T-helper 2 cell treated with Interferon-gamma antibody and Interleukin-4, amounts not matched to agents 5 μg/mL and 100 μg/mL, for 36 hours (primary cell): ENCODE measurements around the gene PCDHGB3.
"Not testable (repeated sequence)": the region's sequence is repeated elsewhere in the genome, so short reads cannot be mapped to it uniquely, and the experiment has no call there.

Experiments used
- DNase-seq: peaks from one replicate; pipeline ENCODE4 v3.0.0; 2021; ENCODE audit warnings: low spot score
- H3K27ac Mint-ChIP-seq: one replicate; pipeline ENCODE4 v1.8.0; 2021; ENCODE audit warnings: mild to moderate bottlenecking, mixed read lengths
- H3K27me3 Mint-ChIP-seq: one replicate; pipeline ENCODE4 v1.8.0; 2021; ENCODE audit warnings: low read depth, mixed read lengths
- H3K36me3 Mint-ChIP-seq: one replicate; pipeline ENCODE4 v1.8.0; 2021; ENCODE audit warnings: low read depth, mixed read lengths
- H3K4me1 Mint-ChIP-seq: one replicate; pipeline ENCODE4 v1.8.0; 2021; ENCODE audit warnings: low read depth, mixed read lengths
- H3K4me3 Mint-ChIP-seq: one replicate; pipeline ENCODE4 v1.8.0; 2022; ENCODE audit warnings: mild to moderate bottlenecking, moderate library complexity, mixed read lengths
- H3K9me3 Mint-ChIP-seq: one replicate; pipeline ENCODE4 v1.8.0; 2021; ENCODE audit warnings: mixed read lengths

The PCDHGB3 gene

GRCh38 chr5:141413540-141414069 is 43.6 kb downstream of the PCDHGB3 start:
- peaks cover 8% of the 10 kb centered on the region for H3K36me3 Mint-ChIP-seq
- peaks cover 22% of the 10 kb centered on the region for H3K9me3 Mint-ChIP-seq
- H3K27ac Mint-ChIP-seq, result no peak overlapping the region
- H3K4me3 Mint-ChIP-seq, result peak overlapping the region; percentile 82
- no peak for DNase-seq
- peaks cover 57% of the 10 kb centered on the region for H3K27me3 Mint-ChIP-seq
- peaks cover 15% of the 10 kb centered on the region for H3K4me1 Mint-ChIP-seq

- Mint-ChIP-seq H3K9me3 (peaks cover 20% of the 10 kb centered on the region), H3K4me3 (peak overlapping the region; percentile 82), H3K4me1 (peaks cover 15% of the 10 kb centered on the region)
Observed at GRCh38 chr5:141414548-141415274, 44.7 kb downstream of the PCDHGB3 start.

GRCh38 chr5:141415275-141415618 is 45.2 kb downstream of the PCDHGB3 start:
- H3K27ac Mint-ChIP-seq, DNase-seq, H3K36me3 Mint-ChIP-seq: not testable (repeated sequence)
- H3K4me3 Mint-ChIP-seq, result peak overlapping the region; percentile 7
- H3K9me3 Mint-ChIP-seq, result peaks cover 22% of the 10 kb centered on the region
- peaks cover 15% of the 10 kb centered on the region for H3K4me1 Mint-ChIP-seq
- peaks cover 57% of the 10 kb centered on the region for H3K27me3 Mint-ChIP-seq

More at GRCh38 chr5:141414548-141415274, 44.7 kb downstream of the PCDHGB3 start:
- H3K27ac Mint-ChIP-seq, H3K36me3 Mint-ChIP-seq, DNase-seq: not testable (repeated sequence)
- H3K27me3 Mint-ChIP-seq, result peaks cover 56% of the 10 kb centered on the region

- H3K36me3 Mint-ChIP-seq, result not testable (repeated sequence)
- peaks cover 20% of the 10 kb centered on the region for H3K4me1 Mint-ChIP-seq
- H3K9me3 Mint-ChIP-seq, result peaks cover 23% of the 10 kb centered on the region
- H3K27me3 Mint-ChIP-seq, result peaks cover 75% of the 10 kb centered on the region
- DNase-seq, result peak; percentile 51
- H3K4me3 Mint-ChIP-seq, result peak within 1 kb of the TSS; percentile 77
- H3K27ac Mint-ChIP-seq, result peak within 1 kb of the TSS; percentile 66
Observed at GRCh38 chr5:141417494-141418172, 47.6 kb downstream of the PCDHGB3 start, which contains the start of gene PCDHGB7. PCDHGB7 (plus strand) TSS chr5:141417677; CDS start chr5:141417860, 183 bp downstream.

GRCh38 chr5:141419074-141419880 is 49.2 kb downstream of the PCDHGB3 start:
- H3K4me1 Mint-ChIP-seq, result peaks cover 14% of the 10 kb centered on the region
- no peak overlapping the region for H3K4me3 Mint-ChIP-seq
- DNase-seq, result no peak
- H3K9me3 Mint-ChIP-seq, result peaks cover 23% of the 10 kb centered on the region
- H3K27me3 Mint-ChIP-seq, result peaks cover 70% of the 10 kb centered on the region
- H3K36me3 Mint-ChIP-seq, result no peaks in the 10 kb centered on the region
- H3K27ac Mint-ChIP-seq, result no peak overlapping the region

GRCh38 chr5:141420855-141421488 is 50.9 kb downstream of the PCDHGB3 start, which contains the start of gene PCDHGA11:
PCDHGA11 (plus strand) TSS chr5:141421051; CDS start chr5:141421228, 177 bp downstream.
- Mint-ChIP-seq H3K4me1 (peaks cover 11% of the 10 kb centered on the region), H3K9me3 (peaks cover 19% of the 10 kb centered on the region), H3K36me3 (no peaks in the 10 kb centered on the region), H3K27me3 (peaks cover 62% of the 10 kb centered on the region), H3K4me3 (peak within 1 kb of the TSS; percentile 87), H3K27ac (peak within 1 kb of the TSS; percentile 51)
- peak; percentile 33 for DNase-seq

GRCh38 chr5:141421489-141421855 is 51.4 kb downstream of the PCDHGB3 start:
- H3K4me3 Mint-ChIP-seq, result peak overlapping the region; percentile 87
- no peak for DNase-seq
- H3K27ac Mint-ChIP-seq, result peak overlapping the region; percentile 51
- peaks cover 19% of the 10 kb centered on the region for H3K9me3 Mint-ChIP-seq
- H3K36me3 Mint-ChIP-seq, result no peaks in the 10 kb centered on the region
- H3K27me3 Mint-ChIP-seq, result peaks cover 58% of the 10 kb centered on the region
- H3K4me1 Mint-ChIP-seq, result peaks cover 11% of the 10 kb centered on the region
